Mucosa of stomach (tissue), 1 donor: Measurements from ENCODE around the gene LY9.
A peak's percentile ranks its signal among the peaks of the same experiment; 100 is the strongest.
"Not testable (repeated sequence)": the region's sequence is repeated elsewhere in the genome, so short reads cannot be mapped to it uniquely, and the experiment has no call there.

Experiments used
- H3K27me3 ChIP-seq: one replicate; pipeline ENCODE4 v1.7.0; 2013; ENCODE audit warnings: mild to moderate bottlenecking, low read length; ENCODE audit not compliant: control insufficient read depth, insufficient read depth
- H3K36me3 ChIP-seq: one replicate; pipeline ENCODE4 v1.7.0; 2013; ENCODE audit warnings: low read length; ENCODE audit not compliant: control insufficient read depth, insufficient read depth
- H3K4me1 ChIP-seq: one replicate; pipeline ENCODE4 v1.7.0; 2013; ENCODE audit warnings: mild to moderate bottlenecking, low read length; ENCODE audit not compliant: control insufficient read depth, insufficient read depth
- H3K4me3 ChIP-seq: one replicate; pipeline ENCODE4 v1.7.0; 2013; ENCODE audit warnings: low read length
- H3K9ac ChIP-seq: one replicate; pipeline ENCODE4 v1.7.0; 2013; ENCODE audit warnings: mild to moderate bottlenecking, low read length, moderate library complexity
- H3K9me3 ChIP-seq: one replicate; pipeline ENCODE4 v1.7.0; 2013; ENCODE audit warnings: mild to moderate bottlenecking, low read length, moderate library complexity; ENCODE audit not compliant: control insufficient read depth
- donor health status: Pancreatic carcinoma.

The LY9 gene

DNA sequence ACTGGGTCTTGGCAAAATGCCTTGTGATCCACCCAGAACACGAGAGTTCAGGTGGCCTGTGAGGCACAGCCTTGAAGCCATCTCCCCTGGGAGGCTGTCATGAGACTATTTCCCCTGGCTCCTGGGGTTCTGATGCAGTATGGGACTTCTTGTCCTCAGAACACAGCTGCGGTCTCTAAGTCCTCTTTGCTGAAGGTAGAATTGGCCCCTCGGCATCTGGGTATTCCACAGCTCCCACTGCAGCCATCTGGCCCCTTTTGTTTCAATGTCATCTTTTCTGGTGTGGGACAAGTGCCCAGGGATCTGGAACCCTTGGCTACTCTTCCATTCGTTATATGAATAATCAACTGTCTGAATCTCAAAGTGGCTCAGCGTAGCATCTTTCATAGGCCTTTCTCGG is 17.0 kb upstream of the LY9 start:
- H3K4me1 ChIP-seq = peaks cover 31% of the 10 kb centered on the region
- H3K27me3 ChIP-seq = no peaks in the 10 kb centered on the region
- H3K9me3 ChIP-seq = no peaks in the 10 kb centered on the region
- H3K4me3 ChIP-seq = no peak overlapping the region
- no peaks in the 10 kb centered on the region for H3K36me3 ChIP-seq
- H3K9ac ChIP-seq = no peak overlapping the region

DNA sequence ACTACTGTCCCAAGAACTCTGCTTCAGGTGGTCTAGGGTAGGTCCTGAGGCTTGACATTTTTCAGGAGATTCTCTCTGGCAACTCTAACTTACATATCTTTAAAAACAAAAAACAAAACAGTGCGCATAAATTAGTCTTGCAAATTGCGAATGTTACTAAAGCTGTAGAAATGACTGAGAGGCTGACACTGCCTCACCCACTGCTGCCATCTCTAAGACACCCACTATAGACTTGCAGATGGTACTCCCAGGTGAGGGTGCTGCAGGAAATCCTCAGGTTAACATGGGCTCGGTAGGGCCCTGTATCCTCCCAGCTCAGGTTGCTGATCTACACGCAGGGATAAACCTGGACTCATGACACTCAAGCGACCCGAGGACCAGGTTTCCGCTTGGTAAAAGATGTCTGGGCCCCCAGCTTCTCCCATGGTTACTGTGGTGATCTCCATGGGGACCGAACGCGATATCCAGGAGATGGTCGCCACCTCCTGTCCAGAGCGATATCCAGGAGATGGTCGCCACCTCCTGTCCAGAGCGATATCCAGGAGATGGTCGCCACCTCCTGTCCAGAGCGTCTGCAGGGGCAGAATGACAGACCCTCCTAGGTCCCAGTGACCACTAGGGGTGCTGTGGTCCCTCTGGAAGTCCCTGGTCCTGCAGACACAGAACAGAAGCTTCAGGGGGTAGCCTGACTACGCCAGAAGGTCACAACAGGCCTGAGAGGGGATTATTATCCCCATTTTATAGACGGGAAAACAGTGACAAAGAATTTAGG is 16.2 kb upstream of the LY9 start:
- peaks cover 31% of the 10 kb centered on the region for H3K4me1 ChIP-seq
- no peaks in the 10 kb centered on the region for H3K9me3 ChIP-seq
- H3K36me3 ChIP-seq = no peaks in the 10 kb centered on the region
- no peaks in the 10 kb centered on the region for H3K27me3 ChIP-seq
- H3K9ac ChIP-seq = no peak overlapping the region
- no peak overlapping the region for H3K4me3 ChIP-seq

DNA sequence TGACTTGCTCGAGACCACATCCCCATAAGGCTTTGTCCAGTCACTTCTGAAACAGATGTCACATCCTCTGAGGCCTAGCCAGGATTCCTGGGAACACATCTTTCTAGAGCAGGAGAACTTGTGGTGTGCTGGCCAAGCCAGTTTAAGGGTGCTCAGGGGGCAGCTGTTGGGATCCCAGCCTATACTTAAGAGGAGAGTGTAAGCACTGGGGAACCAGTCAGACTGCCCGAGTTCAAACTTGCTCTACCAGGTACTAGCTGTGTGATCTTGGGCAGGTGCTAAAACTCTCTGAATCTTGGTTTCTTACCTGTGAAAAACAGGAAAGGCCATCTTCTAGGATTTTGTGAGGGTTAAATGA is 15.6 kb upstream of the LY9 start:
- Histone ChIP-seq H3K27me3 (no peaks in the 10 kb centered on the region), H3K9me3 (no peaks in the 10 kb centered on the region), H3K9ac (no peak overlapping the region), H3K4me3 (no peak overlapping the region), H3K4me1 (peaks cover 31% of the 10 kb centered on the region), H3K36me3 (no peaks in the 10 kb centered on the region)

DNA sequence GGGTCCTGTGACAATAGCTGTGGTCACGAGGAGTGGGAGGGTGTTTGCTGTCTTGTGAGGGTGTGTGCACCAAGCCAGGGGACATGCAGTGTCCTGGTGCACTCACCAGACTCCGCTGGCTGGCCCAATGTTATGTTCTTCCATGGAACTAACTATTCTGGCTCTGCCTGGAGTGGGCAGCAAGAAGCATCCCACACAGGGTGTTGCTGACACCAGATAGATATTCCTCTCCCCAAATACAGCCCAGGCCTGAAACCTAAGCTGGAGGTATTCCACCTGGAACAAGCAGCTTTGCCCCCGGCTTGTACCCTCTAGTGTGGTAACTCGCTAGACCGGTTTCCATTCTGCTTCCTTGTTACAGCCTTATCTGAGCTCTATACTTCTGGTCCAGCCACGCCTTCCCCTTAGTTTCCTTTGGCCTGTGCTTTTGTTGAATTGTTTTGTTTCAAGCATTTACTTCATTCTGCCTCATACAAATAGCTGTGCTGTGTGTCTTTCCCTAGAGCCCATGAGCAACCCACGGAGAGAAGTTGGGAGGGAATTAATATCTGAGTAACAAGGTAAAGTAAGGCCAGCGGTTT is 14.7 kb upstream of the LY9 start:
- H3K9ac ChIP-seq = peak overlapping the region; percentile 48
- no peak overlapping the region for H3K4me3 ChIP-seq

DNA sequence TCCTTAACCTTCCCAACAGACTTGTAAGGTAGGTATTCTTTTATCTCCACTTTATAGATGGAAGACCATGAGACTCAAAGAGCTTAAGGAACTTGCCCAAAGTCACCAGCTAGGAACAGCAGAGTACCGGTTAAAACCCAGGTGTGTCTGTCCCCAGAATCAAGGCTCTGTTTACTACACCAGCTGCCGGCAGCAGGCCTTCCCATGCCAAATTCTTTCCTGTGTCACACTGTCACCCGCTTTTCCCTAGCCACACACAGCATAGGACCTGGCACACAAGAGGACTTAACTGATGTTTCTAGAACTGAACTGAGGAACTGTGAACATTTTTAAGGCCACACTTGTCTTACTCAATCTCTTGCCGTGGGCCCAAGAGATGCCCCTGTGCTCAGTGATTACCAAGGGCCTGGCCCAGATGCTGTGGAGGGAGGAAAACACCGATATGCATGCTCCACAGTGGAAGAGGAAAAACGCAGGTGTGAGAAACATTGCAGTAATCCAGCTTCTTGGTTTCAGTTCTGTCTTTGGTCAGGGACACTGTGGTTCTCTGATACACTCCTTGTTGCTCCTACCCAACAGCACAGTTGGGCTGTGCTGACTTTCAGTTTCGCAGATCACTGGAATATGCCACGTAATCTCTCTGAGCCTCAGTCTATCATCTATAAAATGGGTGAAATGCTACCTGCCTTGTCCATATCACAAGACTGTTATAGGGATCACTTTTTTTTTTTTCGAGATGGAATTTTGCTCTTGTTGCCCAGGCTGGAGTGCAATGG is 13.9 kb upstream of the LY9 start:
- no peaks in the 10 kb centered on the region for H3K36me3 ChIP-seq
- peak overlapping the region; percentile 48 for H3K9ac ChIP-seq
- peaks cover 31% of the 10 kb centered on the region for H3K4me1 ChIP-seq
- H3K27me3 ChIP-seq = no peaks in the 10 kb centered on the region
- no peaks in the 10 kb centered on the region for H3K9me3 ChIP-seq
- H3K4me3 ChIP-seq = no peak overlapping the region

More for the DNA sequence above, 14.7 kb upstream of the LY9 start:
- peaks cover 31% of the 10 kb centered on the region for H3K4me1 ChIP-seq
- no peaks in the 10 kb centered on the region for H3K9me3 ChIP-seq
- no peaks in the 10 kb centered on the region for H3K27me3 ChIP-seq
- no peaks in the 10 kb centered on the region for H3K36me3 ChIP-seq

GRCh38 chr1:160782988-160783765 is 12.8 kb upstream of the LY9 start:
- H3K36me3 ChIP-seq, H3K4me3 ChIP-seq, H3K9ac ChIP-seq, H3K27me3 ChIP-seq, H3K9me3 ChIP-seq: not testable (repeated sequence)
- H3K4me1 ChIP-seq = peaks cover 31% of the 10 kb centered on the region

DNA sequence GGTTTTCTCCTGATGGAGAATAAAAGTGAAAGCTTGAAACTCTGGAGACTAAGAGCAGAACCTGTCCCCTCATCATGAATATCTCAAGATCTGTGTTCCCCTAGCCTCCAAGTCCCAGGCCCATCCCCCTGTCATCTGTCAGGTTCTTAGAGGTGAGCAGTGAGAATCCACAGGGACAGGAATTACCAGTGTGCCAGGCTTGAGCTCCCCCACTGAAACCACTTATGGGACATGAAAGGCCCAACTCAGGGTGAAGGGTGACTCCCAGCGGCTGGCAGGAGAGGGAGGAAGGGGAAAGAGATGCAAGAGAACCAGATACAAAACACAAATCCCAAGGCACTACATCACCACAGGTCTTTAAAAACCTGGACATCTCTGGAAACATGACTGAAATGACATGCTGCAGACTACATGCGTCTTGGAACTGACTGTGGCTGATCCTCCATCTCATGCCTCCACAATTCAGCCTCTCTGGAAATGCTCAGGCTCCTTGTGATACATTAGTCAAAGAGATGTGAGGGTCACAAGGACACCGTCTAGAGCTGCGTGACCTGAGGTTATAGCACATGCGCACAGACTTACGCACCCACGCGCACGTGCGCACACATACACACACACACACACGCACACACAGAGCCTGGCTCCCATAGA is 6.8 kb upstream of the LY9 start:
- H3K27me3 ChIP-seq = no peaks in the 10 kb centered on the region
- no peaks in the 10 kb centered on the region for H3K9me3 ChIP-seq
- no peak overlapping the region for H3K9ac ChIP-seq
- H3K36me3 ChIP-seq = no peaks in the 10 kb centered on the region
- H3K4me3 ChIP-seq = no peak overlapping the region
- H3K4me1 ChIP-seq = no peaks in the 10 kb centered on the region

DNA sequence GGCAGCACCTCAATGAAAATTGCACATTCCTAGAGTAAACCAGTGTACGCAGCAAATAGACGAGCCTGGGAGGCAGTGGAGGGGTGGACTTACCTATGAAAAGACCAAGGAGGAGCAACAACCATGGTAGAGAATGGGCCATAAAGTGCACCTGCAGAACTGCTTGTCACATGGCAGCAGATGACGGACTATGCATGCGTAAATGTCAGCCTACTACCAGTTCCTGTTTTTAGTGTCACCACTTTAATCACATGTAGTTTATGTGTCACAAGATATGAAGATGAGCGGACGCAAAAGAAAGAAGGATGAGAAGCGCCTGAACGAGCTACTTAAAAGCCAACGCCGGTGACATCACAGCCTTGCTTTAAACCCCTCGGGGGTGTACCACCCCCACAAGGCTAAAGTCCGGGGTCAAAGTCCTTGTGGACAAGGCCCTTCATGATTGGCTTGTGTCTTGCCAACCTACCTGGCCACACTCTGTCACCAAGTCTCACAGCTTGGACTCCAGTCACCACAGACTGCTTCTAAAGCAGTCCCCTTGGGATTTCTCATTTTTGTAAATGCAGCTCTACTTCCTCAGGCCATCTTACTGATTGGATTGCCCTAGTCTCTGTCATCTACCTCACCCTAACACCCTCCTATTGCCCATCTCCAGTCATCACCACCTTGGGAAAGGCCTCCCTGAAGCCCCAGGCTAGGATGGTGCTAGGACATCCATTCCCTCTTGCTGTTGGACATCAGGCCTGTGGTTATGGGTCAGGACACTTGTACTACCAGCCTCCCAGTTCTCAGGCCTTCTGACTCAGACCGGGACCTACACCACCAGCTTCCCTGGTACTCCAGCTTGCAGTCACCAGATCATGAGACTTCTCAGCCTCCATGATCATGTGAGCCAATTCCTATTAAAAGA is 6.0 kb upstream of the LY9 start:
- H3K9me3 ChIP-seq = no peaks in the 10 kb centered on the region
- no peak overlapping the region for H3K9ac ChIP-seq
- no peaks in the 10 kb centered on the region for H3K36me3 ChIP-seq
- H3K4me1 ChIP-seq = no peaks in the 10 kb centered on the region
- H3K4me3 ChIP-seq = no peak overlapping the region
- no peaks in the 10 kb centered on the region for H3K27me3 ChIP-seq

DNA sequence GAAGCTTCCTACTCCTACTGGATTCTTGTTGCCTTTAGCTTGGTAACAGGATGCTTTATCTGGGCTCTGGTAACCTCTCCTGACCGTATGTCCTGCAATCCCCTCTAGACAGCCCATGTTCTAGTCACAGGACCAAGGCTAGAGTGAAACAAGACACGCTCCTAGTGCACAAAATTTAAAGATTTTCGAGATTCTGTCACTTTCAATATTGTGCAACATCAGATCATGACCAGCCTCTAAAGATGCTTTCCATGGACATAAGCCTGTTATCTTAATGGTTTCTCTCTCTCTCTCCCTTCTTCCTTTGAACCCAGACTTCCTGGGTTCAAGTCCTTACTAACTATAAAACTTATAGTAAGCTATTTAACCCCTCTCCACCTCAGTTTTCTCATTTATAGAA is 1.6 kb upstream of the LY9 start:
- Histone ChIP-seq H3K4me3 (no peak overlapping the region), H3K9ac (no peak overlapping the region), H3K9me3 (no peaks in the 10 kb centered on the region), H3K36me3 (no peaks in the 10 kb centered on the region), H3K4me1 (no peaks in the 10 kb centered on the region), H3K27me3 (no peaks in the 10 kb centered on the region)

- Histone ChIP-seq H3K4me3 (no peak overlapping the region), H3K27me3 (no peaks in the 10 kb centered on the region), H3K9me3 (no peaks in the 10 kb centered on the region), H3K36me3 (no peaks in the 10 kb centered on the region), H3K4me1 (no peaks in the 10 kb centered on the region), H3K9ac (no peak overlapping the region)
These were observed 1.3 kb downstream of the LY9 start for GRCh38 chr1:160797271-160797709.

GRCh38 chr1:160797861-160798273 is 1.9 kb downstream of the LY9 start:
- no peaks in the 10 kb centered on the region for H3K36me3 ChIP-seq
- no peaks in the 10 kb centered on the region for H3K4me1 ChIP-seq
- no peaks in the 10 kb centered on the region for H3K27me3 ChIP-seq
- H3K4me3 ChIP-seq = no peak overlapping the region
- H3K9me3 ChIP-seq = no peaks in the 10 kb centered on the region
- H3K9ac ChIP-seq = no peak overlapping the region
